HepG2 (cell line): ENCODE measurements around the gene TSKU. TPM values are rescaled to one million over a fixed set of nuclear protein-coding genes. Genes with fewer than 3 reads are reported as not detected.

ENCODE experiments used
- ESRRA ChIP-seq: sonication (generic); formaldehyde crosslinking; IDR thresholded peaks from 2 replicates; pipeline ENCODE4 v1.5.1; 2020; ENCODE audit warnings: mild to moderate bottlenecking, low read depth, missing genetic modification reagents
- HOXA5 ChIP-seq: sonication (generic); formaldehyde crosslinking; IDR thresholded peaks from 2 replicates; pipeline ENCODE4 v1.4.0; 2020; ENCODE audit warnings: missing genetic modification reagents
- KAT7 ChIP-seq: IDR thresholded peaks from 2 replicates; pipeline ENCODE4 v1.6.1; 2018; ENCODE audit warnings: borderline replicate concordance, missing compliant biosample characterization
- NCOA2 ChIP-seq: sonication (generic); formaldehyde crosslinking; IDR thresholded peaks from 2 replicates; pipeline ENCODE4 v1.8.0; 2022; ENCODE audit warnings: inconsistent platforms
- PHF20 ChIP-seq: sonication (generic); formaldehyde crosslinking; IDR thresholded peaks from 2 replicates; pipeline ENCODE4 v1.5.0; 2020; ENCODE audit warnings: mild to moderate bottlenecking, missing genetic modification reagents
- PITX1 ChIP-seq: sonication (generic); formaldehyde crosslinking; IDR thresholded peaks from 2 replicates; pipeline ENCODE4 v1.5.1; 2020; ENCODE audit warnings: mild to moderate bottlenecking, missing genetic modification reagents
- RBFOX2 ChIP-seq: fragments of 200-400 bp; formaldehyde crosslinking; IDR thresholded peaks from 2 replicates; pipeline ENCODE4 v1.6.1; 2017; ENCODE audit warnings: low read depth, mild to moderate bottlenecking, low read length
- RFXANK ChIP-seq: IDR thresholded peaks from 2 replicates; pipeline ENCODE4 v1.6.1; 2016
- SUZ12 ChIP-seq: fragments of 150-350 bp; IDR thresholded peaks from 2 replicates; pipeline ENCODE4 v1.6.1; 2014; ENCODE audit warnings: low read depth, low read length
- ZNF556 ChIP-seq: sonication (generic); formaldehyde crosslinking; IDR thresholded peaks from 2 replicates; pipeline ENCODE4 v1.4.0; 2020; ENCODE audit warnings: mild to moderate bottlenecking, missing genetic modification reagents, borderline replicate concordance
- ZNF678 ChIP-seq: sonication (generic); formaldehyde crosslinking; IDR thresholded peaks from 2 replicates; pipeline ENCODE4 v1.4.0; 2020; ENCODE audit warnings: mild to moderate bottlenecking, missing genetic modification reagents
- polyA plus RNA-seq, 8 experiments: library from polyadenylated mRNA; depleted of rRNA in 3 of 8; stranded (reverse) in 7 of 8; unstranded in 1 of 8; fragments of >200 nt; fragmentation: Illumina TruSeq in 4 of 8; extraction: Trizol in 4 of 8; gene quantifications; 2 replicates each; pipeline versions ENCODE4 v1.2.1 to v1.2.3, GENCODE V29; 2011 to 2016; ENCODE audit warnings: low read depth in 4 of 8, missing spikeins in 1 of 8, mixed read lengths in 1 of 8; ENCODE audit not compliant: insufficient read depth in 1 of 8
- total RNA-seq, 5 experiments: library from RNA; depleted of rRNA; stranded (reverse); fragments of >200 nt; fragmentation: Illumina TruSeq; extraction: Trizol; gene quantifications; 2 replicates each; pipeline ENCODE4 v1.2.3, GENCODE V29; 2016; ENCODE audit warnings: low read depth in 1 of 5
- TF ChIP-seq, protein P1 (sequence below): sonication (generic); formaldehyde crosslinking; IDR thresholded peaks from 2 replicates; pipeline ENCODE4 v1.4.0; 2020; ENCODE audit warnings: mild to moderate bottlenecking, missing genetic modification reagents
- TF ChIP-seq, protein P2 (sequence below): IDR thresholded peaks from 2 replicates; pipeline ENCODE4 v1.6.1; 2016; ENCODE audit warnings: low read depth, control low read depth
- TF ChIP-seq, protein P3 (sequence below): sonication (generic); formaldehyde crosslinking; IDR thresholded peaks from 2 replicates; pipeline ENCODE4 v1.8.1; 2023; ENCODE audit warnings: mild to moderate bottlenecking, missing genetic modification reagents
- TF ChIP-seq, protein P4 (sequence below): IDR thresholded peaks from 2 replicates; pipeline ENCODE4 v1.6.1; 2018; ENCODE audit warnings: missing genetic modification reagents, mild to moderate bottlenecking, missing compliant biosample characterization
- TF ChIP-seq, protein P5 (sequence below): IDR thresholded peaks from 2 replicates; pipeline ENCODE4 v1.6.1; 2016; ENCODE audit warnings: mild to moderate bottlenecking
- TF ChIP-seq, protein P6 (sequence below): sonication (generic); formaldehyde crosslinking; IDR thresholded peaks from 2 replicates; pipeline ENCODE4 v1.4.0; 2020; ENCODE audit warnings: missing genetic modification reagents, borderline replicate concordance

TSKU gene
- total and polyA plus RNA-seq, 2 of the 13 experiments (the other 11 are each of a cell fraction or from before 2014, with no cell fraction given), result 20.3 to 21.4 TPM

DNA sequence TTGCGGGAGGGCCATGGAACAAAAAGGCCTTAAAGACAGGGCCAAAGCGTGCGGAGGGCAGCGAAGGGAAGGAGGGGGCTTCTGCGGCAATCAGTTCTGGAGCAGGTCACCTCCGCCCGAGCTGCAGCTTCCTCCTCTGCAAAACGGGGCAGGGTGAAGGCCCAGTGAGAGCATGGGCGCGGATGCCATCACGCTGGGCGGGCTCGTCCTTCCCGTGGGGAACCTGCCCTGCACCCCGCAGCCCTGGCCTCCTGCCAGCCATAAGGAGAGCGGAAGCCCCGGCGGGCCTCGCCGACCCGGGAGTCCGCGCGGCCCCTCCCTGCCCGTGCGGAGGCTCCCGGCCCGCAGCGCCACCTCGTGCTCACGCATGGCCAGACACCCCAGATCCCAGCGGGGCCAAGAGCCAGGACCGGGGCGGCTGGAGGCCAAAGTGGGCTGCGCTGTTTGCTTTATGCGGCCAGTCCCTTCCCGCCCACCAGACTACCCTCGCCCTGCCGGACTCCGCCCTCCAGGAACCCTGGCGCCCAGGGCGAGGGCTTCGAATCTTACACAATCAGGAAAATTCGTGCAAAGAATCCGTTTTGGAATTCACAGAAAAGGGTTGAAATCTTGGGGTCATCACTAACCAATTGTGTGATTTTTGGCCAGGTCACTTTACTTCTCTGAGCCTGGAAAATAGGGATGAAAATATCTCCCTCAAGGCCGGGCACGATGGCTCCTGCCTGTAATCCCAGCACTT, 16.1 kb downstream of the TSKU start (continued):
- TF ChIP-seq, protein P1, sequence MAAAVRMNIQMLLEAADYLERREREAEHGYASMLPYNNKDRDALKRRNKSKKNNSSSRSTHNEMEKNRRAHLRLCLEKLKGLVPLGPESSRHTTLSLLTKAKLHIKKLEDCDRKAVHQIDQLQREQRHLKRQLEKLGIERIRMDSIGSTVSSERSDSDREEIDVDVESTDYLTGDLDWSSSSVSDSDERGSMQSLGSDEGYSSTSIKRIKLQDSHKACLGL (CRISPR knock-in tag), result no peak
- TF ChIP-seq ESRRA (CRISPR knock-in tag) (peak; percentile 61; the same call in 1 of the 2 replicates), HOXA5 (0 out of 2 replicates have a peak, but pooled peaks have one; percentile 28), SUZ12 (no peak), NCOA2 (CRISPR knock-in tag) (peak; percentile 45; the same call in 1 of the 2 replicates), KAT7 (CRISPR knock-in tag) (peak; percentile 72; the same call in 1 of the 2 replicates), PITX1 (CRISPR knock-in tag) (peak; percentile 52; the same call in 1 of the 2 replicates), RFXANK (CRISPR knock-in tag) (0 out of 2 replicates have a peak, but pooled peaks have one; percentile 46), PHF20 (CRISPR knock-in tag) (no peak), ZNF678 (CRISPR knock-in tag) (no peak), ZNF556 (CRISPR knock-in tag) (peak; percentile 91; the same call in 1 of the 2 replicates), RBFOX2 (0 out of 2 replicates have a peak, but pooled peaks have one; percentile 45)
- TF ChIP-seq, protein P2, sequence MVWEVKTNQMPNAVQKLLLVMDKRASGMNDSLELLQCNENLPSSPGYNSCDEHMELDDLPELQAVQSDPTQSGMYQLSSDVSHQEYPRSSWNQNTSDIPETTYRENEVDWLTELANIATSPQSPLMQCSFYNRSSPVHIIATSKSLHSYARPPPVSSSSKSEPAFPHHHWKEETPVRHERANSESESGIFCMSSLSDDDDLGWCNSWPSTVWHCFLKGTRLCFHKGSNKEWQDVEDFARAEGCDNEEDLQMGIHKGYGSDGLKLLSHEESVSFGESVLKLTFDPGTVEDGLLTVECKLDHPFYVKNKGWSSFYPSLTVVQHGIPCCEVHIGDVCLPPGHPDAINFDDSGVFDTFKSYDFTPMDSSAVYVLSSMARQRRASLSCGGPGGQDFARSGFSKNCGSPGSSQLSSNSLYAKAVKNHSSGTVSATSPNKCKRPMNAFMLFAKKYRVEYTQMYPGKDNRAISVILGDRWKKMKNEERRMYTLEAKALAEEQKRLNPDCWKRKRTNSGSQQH (CRISPR knock-in tag), result peak; percentile 33; the same call in 1 of the 2 replicates
- TF ChIP-seq, protein P3, sequence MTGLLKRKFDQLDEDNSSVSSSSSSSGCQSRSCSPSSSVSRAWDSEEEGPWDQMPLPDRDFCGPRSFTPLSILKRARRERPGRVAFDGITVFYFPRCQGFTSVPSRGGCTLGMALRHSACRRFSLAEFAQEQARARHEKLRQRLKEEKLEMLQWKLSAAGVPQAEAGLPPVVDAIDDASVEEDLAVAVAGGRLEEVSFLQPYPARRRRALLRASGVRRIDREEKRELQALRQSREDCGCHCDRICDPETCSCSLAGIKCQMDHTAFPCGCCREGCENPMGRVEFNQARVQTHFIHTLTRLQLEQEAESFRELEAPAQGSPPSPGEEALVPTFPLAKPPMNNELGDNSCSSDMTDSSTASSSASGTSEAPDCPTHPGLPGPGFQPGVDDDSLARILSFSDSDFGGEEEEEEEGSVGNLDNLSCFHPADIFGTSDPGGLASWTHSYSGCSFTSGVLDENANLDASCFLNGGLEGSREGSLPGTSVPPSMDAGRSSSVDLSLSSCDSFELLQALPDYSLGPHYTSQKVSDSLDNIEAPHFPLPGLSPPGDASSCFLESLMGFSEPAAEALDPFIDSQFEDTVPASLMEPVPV (CRISPR knock-in tag), result 0 out of 2 replicates have a peak, but pooled peaks have one; percentile 81
- TF ChIP-seq, protein P4, sequence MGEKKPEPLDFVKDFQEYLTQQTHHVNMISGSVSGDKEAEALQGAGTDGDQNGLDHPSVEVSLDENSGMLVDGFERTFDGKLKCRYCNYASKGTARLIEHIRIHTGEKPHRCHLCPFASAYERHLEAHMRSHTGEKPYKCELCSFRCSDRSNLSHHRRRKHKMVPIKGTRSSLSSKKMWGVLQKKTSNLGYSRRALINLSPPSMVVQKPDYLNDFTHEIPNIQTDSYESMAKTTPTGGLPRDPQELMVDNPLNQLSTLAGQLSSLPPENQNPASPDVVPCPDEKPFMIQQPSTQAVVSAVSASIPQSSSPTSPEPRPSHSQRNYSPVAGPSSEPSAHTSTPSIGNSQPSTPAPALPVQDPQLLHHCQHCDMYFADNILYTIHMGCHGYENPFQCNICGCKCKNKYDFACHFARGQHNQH (CRISPR knock-in tag), result peak; percentile 49; the same call in 1 of the 2 replicates
- TF ChIP-seq, protein P5, sequence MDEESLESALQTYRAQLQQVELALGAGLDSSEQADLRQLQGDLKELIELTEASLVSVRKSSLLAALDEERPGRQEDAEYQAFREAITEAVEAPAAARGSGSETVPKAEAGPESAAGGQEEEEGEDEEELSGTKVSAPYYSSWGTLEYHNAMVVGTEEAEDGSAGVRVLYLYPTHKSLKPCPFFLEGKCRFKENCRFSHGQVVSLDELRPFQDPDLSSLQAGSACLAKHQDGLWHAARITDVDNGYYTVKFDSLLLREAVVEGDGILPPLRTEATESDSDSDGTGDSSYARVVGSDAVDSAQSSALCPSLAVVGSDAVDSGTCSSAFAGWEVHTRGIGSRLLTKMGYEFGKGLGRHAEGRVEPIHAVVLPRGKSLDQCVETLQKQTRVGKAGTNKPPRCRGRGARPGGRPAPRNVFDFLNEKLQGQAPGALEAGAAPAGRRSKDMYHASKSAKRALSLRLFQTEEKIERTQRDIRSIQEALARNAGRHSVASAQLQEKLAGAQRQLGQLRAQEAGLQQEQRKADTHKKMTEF (CRISPR knock-in tag), result peak; percentile 86
- TF ChIP-seq, protein P6, sequence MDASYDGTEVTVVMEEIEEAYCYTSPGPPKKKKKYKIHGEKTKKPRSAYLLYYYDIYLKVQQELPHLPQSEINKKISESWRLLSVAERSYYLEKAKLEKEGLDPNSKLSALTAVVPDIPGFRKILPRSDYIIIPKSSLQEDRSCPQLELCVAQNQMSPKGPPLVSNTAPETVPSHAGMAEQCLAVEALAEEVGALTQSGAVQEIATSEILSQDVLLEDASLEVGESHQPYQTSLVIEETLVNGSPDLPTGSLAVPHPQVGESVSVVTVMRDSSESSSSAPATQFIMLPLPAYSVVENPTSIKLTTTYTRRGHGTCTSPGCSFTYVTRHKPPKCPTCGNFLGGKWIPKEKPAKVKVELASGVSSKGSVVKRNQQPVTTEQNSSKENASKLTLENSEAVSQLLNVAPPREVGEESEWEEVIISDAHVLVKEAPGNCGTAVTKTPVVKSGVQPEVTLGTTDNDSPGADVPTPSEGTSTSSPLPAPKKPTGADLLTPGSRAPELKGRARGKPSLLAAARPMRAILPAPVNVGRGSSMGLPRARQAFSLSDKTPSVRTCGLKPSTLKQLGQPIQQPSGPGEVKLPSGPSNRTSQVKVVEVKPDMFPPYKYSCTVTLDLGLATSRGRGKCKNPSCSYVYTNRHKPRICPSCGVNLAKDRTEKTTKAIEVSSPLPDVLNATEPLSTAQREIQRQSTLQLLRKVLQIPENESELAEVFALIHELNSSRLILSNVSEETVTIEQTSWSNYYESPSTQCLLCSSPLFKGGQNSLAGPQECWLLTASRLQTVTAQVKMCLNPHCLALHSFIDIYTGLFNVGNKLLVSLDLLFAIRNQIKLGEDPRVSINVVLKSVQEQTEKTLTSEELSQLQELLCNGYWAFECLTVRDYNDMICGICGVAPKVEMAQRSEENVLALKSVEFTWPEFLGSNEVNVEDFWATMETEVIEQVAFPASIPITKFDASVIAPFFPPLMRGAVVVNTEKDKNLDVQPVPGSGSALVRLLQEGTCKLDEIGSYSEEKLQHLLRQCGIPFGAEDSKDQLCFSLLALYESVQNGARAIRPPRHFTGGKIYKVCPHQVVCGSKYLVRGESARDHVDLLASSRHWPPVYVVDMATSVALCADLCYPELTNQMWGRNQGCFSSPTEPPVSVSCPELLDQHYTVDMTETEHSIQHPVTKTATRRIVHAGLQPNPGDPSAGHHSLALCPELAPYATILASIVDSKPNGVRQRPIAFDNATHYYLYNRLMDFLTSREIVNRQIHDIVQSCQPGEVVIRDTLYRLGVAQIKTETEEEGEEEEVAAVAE, result no peak
